Endothelial cell (in vitro differentiated cells): ENCODE data around the gene FAM193A. TPM values are rescaled to one million over a fixed set of nuclear protein-coding genes. Genes with fewer than 3 reads are reported as not detected.

Experiments
- DNase-seq: peaks from one replicate; pipeline ENCODE4 v3.0.0; 2021; ENCODE audit warnings: low spot score
- H3K27ac Mint-ChIP-seq: one replicate; pipeline ENCODE4 v1.8.0; 2021; ENCODE audit warnings: mixed read lengths, inconsistent platforms; ENCODE audit not compliant: unreplicated experiment
- H3K27me3 Mint-ChIP-seq: one replicate; pipeline ENCODE4 v1.8.0; 2021; ENCODE audit warnings: mild to moderate bottlenecking, moderate library complexity, mixed read lengths, inconsistent platforms; ENCODE audit not compliant: unreplicated experiment
- H3K36me3 Mint-ChIP-seq: one replicate; pipeline ENCODE4 v1.8.0; 2021; ENCODE audit warnings: mild to moderate bottlenecking, low read depth, mixed read lengths, inconsistent platforms; ENCODE audit not compliant: unreplicated experiment
- H3K4me1 Mint-ChIP-seq: one replicate; pipeline ENCODE4 v1.8.0; 2021; ENCODE audit warnings: mild to moderate bottlenecking, mixed read lengths, inconsistent platforms; ENCODE audit not compliant: unreplicated experiment
- H3K4me3 Mint-ChIP-seq: one replicate; pipeline ENCODE4 v1.8.0; 2021; ENCODE audit warnings: mild to moderate bottlenecking, mixed read lengths, inconsistent platforms; ENCODE audit not compliant: unreplicated experiment
- H3K9me3 Mint-ChIP-seq: one replicate; pipeline ENCODE4 v1.8.0; 2021; ENCODE audit warnings: mixed read lengths, inconsistent platforms; ENCODE audit not compliant: unreplicated experiment
- CTCF ChIP-seq: fragments of 200-600 bp; sonication (generic); IDR thresholded peaks from one replicate; pipeline ENCODE4 v1.5.0; 2021; ENCODE audit warnings: antibody characterized with exemption; ENCODE audit not compliant: unreplicated experiment
- total RNA-seq: library from RNA; stranded (reverse); fragmentation: NEBNext Ultra II Directional; extraction: Animal tissue kit (Norgen Biotek cat#: 25700); gene quantifications from one replicate; pipeline ENCODE4 v1.2.1, GENCODE V29; 2021; ENCODE audit not compliant: unreplicated experiment

The FAM193A gene
- total RNA-seq, 1 donor from 2014 or later, result 33.7 TPM

GRCh38 chr4:2728806-2729532 lies 192.5 kb downstream of the FAM193A start:
- no peaks in the 10 kb centered on the region for H3K4me1 Mint-ChIP-seq
- H3K9me3 Mint-ChIP-seq, result no peaks in the 10 kb centered on the region
- DNase-seq, result no peak
- H3K36me3 Mint-ChIP-seq, result peaks cover 12% of the 10 kb centered on the region
- H3K27ac Mint-ChIP-seq, result no peak overlapping the region
- H3K27me3 Mint-ChIP-seq, result peaks cover 9% of the 10 kb centered on the region
- no peak overlapping the region for H3K4me3 Mint-ChIP-seq
- TF ChIP-seq CTCF, result no peak

GRCh38 chr4:2729533-2729875 lies 193.1 kb downstream of the FAM193A start:
- Mint-ChIP-seq H3K27me3 (peaks cover 9% of the 10 kb centered on the region), H3K27ac (no peak overlapping the region), H3K4me3 (no peak overlapping the region), H3K9me3 (no peaks in the 10 kb centered on the region), H3K36me3 (peaks cover 12% of the 10 kb centered on the region), H3K4me1 (peaks cover 1% of the 10 kb centered on the region)
- no peak for TF ChIP-seq CTCF
- DNase-seq, result no peak

DNA sequence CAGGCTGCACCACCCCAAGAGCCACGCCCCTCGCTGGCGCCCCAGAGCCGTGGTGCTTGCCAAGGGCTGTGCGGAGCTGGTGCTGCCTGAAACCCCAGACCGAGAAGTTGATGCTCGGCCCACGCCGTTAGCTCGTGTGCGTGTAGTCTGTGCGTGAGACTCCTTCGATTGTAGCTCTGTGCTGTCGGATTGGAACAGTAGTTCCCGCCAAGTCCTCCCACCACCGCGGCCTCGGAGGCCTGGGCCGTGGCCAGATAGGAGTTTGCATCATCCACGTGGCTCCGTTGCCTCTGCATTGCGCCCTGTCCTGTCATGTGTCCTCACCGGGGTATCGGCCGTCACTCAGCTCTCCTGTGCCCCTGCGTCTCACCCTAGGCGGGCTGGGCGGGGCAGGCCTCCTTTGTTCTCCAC lies 195.5 kb downstream of the FAM193A start:
- Mint-ChIP-seq H3K4me1 (peaks cover 4% of the 10 kb centered on the region), H3K27me3 (peaks cover 13% of the 10 kb centered on the region), H3K9me3 (no peaks in the 10 kb centered on the region), H3K27ac (no peak overlapping the region), H3K36me3 (peaks cover 21% of the 10 kb centered on the region), H3K4me3 (peak overlapping the region; percentile 13)
- no peak for TF ChIP-seq CTCF
- no peak for DNase-seq

GRCh38 chr4:2732526-2732925 lies 196.1 kb downstream of the FAM193A start:
- Mint-ChIP-seq H3K36me3 (peaks cover 21% of the 10 kb centered on the region), H3K9me3 (no peaks in the 10 kb centered on the region), H3K4me3 (peak overlapping the region; percentile 51), H3K4me1 (peaks cover 4% of the 10 kb centered on the region), H3K27ac (no peak overlapping the region), H3K27me3 (peaks cover 13% of the 10 kb centered on the region)
- DNase-seq, result no peak
- no peak for TF ChIP-seq CTCF

GRCh38 chr4:2733001-2733843 lies 196.8 kb downstream of the FAM193A start:
- Mint-ChIP-seq H3K27me3 (peaks cover 13% of the 10 kb centered on the region), H3K4me3 (peak overlapping the region; percentile 51), H3K9me3 (no peaks in the 10 kb centered on the region), H3K27ac (no peak overlapping the region), H3K36me3 (peaks cover 23% of the 10 kb centered on the region), H3K4me1 (peaks cover 4% of the 10 kb centered on the region)
- DNase-seq, result no peak
- TF ChIP-seq CTCF, result no peak
